GM18951 (cell line): ENCODE data around the gene R3HDM2.
"Not testable (repeated sequence)": the region's sequence is repeated elsewhere in the genome, so short reads cannot be mapped to it uniquely, and the experiment has no call there.

ENCODE experiments used
- POLR2A ChIP-seq: IDR thresholded peaks from 4 replicates; pipeline ENCODE4 v1.6.1; 2011; ENCODE audit warnings: mild to moderate bottlenecking; ENCODE audit not compliant: insufficient read length, insufficient read depth; ENCODE audit errors: extremely low read depth
- in situ Hi-C: fragments of 300-500 bp; cut with MboI; formaldehyde crosslinking; loops from one replicate; pipeline ENCODE4 v1.12.0; 2022; ENCODE audit warnings: low sequenced_read_pairs, mixed read lengths, inconsistent platforms; ENCODE audit not compliant: unreplicated experiment

R3HDM2 gene

GRCh38 chr12:57319678-57320469 is 111.0 kb downstream of the R3HDM2 start:
- in situ Hi-C loops: no loop called here
- TF ChIP-seq POLR2A: no peak

GRCh38 chr12:57315681-57316080 is 115.2 kb downstream of the R3HDM2 start:
- no peak for TF ChIP-seq POLR2A
- in situ Hi-C loops: no loop called here

- in situ Hi-C loops: not testable (repeated sequence)
These were observed 118.6 kb downstream of the R3HDM2 start for GRCh38 chr12:57312287-57312686.

GRCh38 chr12:57309420-57309819 is 121.4 kb downstream of the R3HDM2 start:
- in situ Hi-C loops: no loop called here
- no peak for TF ChIP-seq POLR2A

- TF ChIP-seq POLR2A: no peak
- in situ Hi-C loops: no loop called here
These were observed 129.8 kb downstream of the R3HDM2 start for GRCh38 chr12:57300961-57301584.

GRCh38 chr12:57299514-57300016 is 131.3 kb downstream of the R3HDM2 start:
- in situ Hi-C loops: no loop called here
- TF ChIP-seq POLR2A: no peak

- TF ChIP-seq POLR2A: no peak
- in situ Hi-C loops: no loop called here
These were observed 134.6 kb downstream of the R3HDM2 start for GRCh38 chr12:57296291-57296690.

GRCh38 chr12:57282073-57282472 is 148.8 kb downstream of the R3HDM2 start:
- in situ Hi-C loops: not testable (repeated sequence)

- in situ Hi-C loops: no loop called here
- TF ChIP-seq POLR2A: peak; percentile 47
These were observed 150.4 kb downstream of the R3HDM2 start for GRCh38 chr12:57280211-57281062.

GRCh38 chr12:57278465-57279381 is 152.1 kb downstream of the R3HDM2 start:
- TF ChIP-seq POLR2A: no peak
- in situ Hi-C loops: no loop called here

- TF ChIP-seq POLR2A: no peak
- in situ Hi-C loops: no loop called here
These were observed 153.8 kb downstream of the R3HDM2 start for GRCh38 chr12:57276935-57277563.

GRCh38 chr12:57276233-57276632 is 154.6 kb downstream of the R3HDM2 start:
- in situ Hi-C loops: not testable (repeated sequence)
